HG03108 (cell line): ENCODE measurements around the gene SRRM1.
"Not testable (repeated sequence)": the region's sequence is repeated elsewhere in the genome, so short reads cannot be mapped to it uniquely, and the experiment has no call there.

Source experiments
- ATAC-seq: cut with Tn5 transposase; IDR thresholded peaks from one replicate; pipeline ENCODE4 v1.9.1; 2021; ENCODE audit warnings: moderate library complexity; ENCODE audit not compliant: unreplicated experiment

Gene SRRM1

DNA sequence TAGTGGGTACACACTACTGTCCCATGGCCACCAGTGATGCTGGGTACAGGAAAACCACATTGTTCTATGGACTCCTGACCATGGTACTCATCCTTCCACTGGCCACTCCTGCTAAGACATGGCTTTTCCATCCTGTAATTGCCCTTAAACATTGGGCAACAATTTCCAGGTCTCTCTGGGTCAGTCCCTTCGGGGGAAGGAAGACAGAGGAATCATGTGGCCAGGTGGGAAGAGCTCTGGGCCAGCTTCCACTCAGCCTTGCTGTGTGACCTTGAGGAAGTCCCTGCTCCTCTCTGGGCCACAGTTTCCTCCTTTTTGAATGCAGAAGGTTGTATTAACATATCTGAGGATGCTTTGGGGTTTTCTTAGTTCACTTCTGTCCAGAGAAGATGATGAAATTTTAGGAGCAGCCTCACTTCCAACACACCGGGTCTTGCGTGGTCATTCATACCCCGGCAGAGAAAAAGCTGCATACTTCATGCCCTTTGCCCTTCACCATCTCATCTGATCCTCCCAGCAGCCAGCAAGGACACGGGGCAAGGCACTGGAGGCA is 50.8 kb downstream of the SRRM1 start:
- no peak for ATAC-seq

DNA sequence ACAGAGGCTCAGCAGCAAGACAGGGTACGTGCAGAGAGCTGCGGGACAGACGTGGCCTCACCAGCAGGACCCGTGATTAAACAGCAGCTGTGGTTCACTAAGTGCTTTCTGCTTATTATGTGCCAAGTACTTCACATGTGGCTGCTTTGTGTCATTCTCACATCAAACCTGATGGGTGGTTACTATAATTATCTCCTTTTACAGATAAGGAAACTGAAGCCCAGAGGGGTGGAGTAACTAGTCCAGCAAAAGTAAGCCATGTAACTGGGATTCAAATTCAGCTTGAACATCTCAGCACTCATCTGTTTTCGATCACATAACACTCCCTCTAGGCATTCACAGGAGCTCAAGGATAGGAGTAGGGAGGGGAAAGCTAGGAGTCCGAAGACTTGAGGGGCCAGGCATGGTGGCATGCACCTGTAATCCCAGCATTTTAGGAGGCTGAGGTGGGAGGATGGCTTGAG is 51.3 kb downstream of the SRRM1 start:
- ATAC-seq = no peak

DNA sequence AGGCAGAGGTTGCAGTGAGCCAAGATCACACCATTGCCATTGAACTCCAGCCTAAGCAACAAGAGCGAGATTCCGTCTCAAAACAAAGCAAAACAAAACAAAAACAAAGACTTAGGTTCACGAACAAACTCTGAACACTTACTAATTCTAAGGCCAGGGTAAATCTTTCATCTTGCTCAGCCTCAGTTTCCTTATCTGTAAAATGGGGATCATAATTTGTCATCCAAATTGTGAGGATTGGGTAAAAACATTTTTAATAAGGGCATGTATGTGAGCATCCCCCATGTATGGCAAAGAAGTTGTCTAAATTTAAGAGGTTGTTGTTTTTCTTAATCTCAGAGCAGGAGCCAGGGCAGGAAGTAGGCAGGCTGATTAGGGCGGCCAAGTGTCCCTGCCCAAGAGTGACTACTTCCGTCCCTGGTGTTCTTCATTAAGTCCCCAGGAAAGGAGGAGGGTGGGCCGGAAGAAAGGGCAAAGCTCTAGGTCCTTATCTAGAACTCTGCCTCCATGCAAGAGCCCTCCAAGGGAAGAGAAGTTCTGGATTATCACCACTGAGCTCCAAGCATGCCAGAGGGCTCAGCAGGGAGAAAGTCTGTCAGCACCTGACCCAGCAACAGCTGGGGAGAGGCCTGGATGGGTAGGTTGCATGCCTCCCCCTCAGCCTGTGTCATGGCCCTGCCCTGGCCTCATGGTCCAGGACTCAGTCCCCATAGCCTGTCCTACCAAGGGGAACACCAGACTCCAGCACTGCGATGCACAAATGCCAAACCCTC is 52.3 kb downstream of the SRRM1 start:
- ATAC-seq = no peak

DNA sequence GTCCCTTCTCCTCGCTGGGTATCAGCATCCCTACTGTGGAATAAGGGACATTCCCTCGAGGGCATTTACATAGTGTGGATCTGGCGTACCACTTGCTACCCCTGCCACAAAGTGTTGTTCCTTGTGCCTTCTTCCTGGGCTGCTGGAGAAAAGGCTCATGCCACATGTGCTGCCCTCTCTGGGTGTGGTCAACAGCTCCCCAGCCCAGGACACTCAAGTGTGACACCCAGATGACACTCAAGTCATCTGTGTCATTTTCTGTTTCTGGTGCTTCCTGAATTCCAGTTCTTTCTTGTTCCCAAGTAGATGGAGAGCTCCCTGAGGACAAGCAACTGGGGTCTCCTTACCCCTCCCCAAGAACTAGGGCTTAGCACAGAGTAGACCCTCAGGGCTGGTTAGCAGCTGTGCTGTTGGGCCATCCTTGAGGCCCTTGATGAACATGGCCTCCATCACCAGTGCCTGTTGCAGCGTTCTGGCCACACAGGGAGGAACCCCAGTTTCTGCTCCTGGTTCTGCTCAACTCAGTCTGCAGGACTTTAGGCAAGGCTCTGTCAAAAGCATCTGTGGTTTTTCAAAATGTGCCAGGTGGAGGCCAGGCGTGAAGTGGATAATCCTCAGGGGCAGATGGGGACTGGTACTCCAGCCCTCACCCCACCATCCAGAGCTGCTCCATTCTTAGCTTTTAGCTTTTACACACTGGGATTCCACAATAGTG is 53.1 kb downstream of the SRRM1 start:
- ATAC-seq = no peak

DNA sequence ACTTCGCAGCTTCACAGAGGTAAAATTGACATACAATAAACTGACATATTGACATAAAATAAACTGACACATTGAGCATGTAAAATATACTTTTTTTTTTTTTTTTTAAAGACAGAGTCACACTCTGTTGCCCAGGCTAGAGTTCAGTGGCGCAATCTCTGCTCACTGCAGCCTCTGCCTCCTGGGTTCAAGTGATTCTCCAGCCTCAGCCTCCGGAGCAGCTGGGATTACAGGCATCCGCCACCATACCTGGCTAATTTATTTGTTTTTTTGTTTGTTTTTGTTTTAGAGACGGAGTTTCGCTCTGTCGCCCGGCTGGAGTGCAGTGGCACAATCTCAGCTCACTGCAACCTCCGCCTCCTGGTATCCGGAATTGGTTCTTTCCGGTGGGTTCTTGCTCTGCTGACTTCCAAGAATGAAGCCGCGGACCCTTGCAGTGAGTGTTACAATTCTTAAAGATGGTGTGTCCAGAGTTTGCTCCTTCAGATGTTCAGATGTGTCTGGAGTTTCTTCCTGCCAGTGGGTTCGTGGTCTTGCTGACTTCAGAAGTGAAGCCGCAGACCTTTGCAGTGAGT is 53.7 kb downstream of the SRRM1 start:
- no peak for ATAC-seq

DNA sequence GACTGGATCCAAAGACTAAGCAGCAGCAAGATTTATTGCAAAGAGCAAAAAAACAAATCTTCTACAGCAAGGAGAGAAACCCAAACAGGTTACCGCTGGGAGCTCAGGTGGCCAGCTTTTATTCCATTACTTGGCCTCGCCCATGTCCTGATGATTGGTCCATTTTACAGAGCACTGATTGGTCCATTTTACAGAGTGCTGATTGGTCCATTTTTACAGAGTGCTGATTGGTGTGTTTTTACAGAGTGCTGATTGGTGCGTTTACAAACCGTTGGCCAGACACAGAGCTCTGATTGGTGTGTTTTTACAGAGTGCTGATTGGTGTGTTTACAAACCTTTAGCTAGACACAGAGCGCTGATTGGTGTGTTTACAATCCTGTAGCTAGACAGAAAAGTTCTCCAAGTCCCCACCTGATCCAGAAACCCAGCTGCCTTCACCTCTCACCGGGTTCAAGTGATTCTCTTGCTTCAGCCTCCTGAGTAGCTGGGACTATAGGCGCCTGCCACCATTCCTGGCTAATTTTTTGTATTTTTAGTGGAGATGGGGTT is 54.4 kb downstream of the SRRM1 start:
- not testable (repeated sequence) for ATAC-seq

DNA sequence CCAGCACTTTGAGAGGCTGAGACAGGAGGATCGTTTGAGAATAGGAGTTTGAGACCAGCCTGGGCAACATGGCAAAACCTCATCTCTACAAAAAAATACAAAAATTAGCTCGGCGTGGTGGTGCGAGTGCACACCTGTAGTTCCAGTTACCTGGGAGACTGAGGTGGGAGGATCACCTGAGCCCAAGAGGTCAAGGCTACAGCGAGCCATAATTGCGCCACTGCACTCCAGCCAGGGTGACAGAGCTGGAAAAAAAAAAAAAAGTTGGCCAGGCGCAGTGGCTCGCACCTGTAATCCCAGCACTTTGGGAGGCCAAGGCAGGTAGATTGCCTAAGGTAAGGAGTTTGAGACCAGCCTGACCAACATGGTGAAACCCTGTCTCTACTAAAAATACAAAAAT is 55.2 kb downstream of the SRRM1 start:
- ATAC-seq = not testable (repeated sequence)

DNA sequence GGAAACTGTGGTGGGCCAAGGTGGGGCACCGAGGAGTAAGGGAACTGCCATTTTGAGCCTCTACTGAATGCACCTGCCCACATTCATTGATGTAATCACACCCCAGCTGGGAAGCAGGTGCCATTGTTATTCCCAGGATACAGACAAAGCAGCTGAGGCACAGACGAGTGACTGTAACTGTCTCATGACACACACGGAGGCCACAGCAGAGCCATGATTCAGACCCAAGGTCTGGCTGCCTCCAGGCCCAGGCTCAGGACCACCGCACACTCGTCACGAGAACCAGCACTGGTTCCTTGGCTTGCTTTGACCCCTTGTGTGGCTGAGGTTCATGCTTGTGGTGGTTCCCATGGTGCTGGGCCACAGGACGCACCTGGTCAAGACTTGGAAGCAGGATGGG is 56.5 kb downstream of the SRRM1 start:
- ATAC-seq = no peak

DNA sequence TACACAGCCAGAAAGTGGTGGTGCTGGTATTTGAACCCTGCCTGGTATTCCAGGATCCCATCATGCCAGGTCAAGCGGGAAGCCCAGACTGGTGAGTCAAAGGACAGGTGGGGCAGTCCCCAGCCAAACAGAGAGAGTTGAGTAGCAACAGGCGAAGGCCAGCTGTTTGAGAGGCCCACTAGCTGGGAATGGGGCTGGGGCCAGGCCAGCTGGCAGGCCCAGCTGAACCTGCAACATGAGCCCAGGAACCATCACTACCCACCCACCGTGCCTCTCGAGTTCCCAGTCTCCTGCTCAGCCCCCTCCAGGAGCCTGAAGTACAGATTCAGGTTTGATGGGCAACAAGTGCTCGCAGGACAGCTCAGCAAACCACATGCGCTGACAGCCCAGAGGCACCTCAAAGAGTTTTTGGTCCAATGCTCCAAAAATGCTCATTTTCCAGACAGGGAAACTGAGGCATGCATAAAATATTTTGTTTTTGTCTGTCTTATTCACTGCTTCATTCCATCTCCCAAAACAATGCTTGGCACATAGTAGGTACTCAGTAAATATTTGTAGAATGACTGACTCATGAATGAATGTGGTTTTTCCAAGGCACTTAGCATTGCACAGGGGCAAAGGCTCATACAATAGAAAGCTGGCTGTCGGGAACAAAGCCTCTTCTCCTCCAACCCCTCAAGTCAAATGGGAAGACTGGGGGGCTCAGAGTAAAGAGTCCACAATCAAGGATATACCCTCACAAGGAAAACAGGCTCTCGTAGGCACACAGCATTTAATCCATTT is 59.6 kb downstream of the SRRM1 start:
- ATAC-seq = no peak

DNA sequence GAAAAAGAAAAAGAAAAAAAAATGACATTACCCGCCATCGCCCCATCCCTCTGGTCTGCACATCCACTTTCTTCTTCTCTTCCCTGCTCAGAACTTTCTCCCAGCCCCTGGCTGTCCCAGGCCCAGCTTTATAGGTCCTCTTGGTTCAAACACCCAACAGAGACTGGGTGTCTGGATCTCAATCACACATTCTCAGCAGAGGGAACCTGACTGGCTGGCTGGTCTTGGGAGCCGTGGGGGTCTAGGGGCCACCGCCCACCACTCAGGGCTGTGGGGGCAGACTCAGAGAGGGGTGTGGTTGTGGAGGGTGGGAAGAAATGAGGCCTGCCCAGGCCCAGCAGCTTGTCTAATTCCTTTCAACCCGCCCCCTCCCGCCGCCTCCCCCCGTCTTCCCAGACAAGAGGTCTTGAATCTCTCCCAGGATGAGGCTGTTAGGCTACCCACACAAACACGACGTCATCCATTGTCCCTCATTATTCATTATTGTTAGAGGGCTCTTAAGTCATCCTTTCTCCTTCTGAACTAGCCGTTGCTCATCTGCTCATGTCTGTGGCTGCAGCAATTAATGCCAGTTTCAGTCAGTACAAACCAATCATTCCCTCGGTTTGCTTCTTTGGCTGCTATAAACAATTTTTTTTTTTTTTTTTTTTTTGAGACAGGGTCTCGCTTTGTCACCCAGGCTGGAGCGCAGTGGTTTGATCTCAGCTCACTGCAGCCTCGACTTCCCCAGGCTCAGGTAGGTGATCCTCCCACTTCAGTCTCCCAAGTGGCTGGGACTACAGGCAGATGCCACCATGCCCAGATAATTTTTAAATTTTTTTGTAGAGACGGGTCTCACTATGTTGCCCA is 61.5 kb downstream of the SRRM1 start:
- ATAC-seq = no peak

DNA sequence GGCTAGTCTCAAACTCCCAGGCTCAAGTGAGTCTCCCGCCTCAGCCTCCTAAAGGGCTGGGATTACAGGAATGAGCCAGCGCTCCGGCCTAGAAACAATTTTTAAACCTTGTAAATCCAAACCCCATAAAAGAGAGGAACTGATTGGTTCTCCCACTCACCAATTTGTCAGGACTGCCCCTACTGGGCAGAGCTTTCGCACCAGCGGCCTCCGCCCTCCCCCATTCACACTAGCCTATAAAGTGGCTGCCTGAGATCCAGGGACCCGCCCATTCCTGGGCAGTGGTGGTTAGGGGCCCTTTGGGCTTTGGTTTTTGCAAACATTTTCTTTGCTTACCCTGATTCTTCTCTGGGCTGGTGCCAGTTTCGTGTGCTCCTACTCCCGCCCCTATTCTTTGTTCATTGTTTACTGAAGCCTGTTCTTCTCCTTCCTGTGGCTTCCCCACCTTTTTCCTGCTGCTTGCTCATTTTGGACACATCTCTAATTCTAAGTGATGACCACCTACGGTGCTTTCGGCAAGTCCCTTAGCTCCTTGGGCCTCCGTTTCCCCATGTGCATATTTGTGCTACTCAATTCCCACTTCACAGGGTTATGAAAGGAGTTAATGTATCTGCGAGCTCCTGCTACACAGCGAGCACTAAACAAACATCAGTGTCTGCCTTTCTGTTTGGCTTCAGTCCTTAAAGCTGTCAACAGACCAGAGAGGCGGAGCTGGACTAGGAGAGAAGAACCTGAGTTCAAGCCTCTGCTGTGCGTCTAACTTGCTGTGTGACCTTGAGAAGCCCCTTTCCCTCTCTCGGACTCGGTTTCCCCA is 62.4 kb downstream of the SRRM1 start:
- ATAC-seq = peak; percentile 69

DNA sequence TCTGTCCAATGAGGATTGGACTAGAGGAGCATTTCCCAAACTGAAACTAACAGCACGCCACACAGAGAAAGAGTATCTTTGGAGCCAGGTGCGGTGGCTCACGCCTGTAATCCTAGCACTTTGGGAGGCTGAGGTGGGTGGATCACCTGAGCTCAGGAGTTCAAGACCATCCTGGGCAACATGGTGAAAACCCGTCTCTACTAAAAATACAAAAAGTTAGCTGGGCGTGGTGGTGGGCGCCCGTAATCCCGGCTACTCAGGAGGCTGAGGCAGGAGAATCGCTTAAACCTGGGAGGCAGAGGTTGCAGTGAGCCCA is 62.9 kb downstream of the SRRM1 start:
- not testable (repeated sequence) for ATAC-seq

DNA sequence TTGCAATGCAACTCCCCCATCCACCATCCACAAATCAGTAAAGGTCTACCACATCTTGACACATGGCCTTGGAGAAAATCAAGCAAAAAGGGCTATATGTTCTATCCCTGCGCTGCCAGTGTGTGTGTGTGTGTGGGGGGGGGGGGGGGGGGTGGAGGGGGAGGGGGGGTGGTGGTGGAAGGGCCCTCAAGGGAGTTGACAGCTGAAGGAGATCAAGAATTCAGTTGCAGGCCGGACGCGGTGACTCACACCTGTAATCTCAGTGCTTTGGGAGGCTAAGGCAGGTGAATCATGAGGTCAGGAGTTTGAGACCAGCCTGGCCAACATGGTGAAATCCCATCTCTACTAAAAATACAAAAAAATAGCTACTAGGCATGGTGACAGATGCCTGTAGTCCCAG is 64.6 kb downstream of the SRRM1 start:
- ATAC-seq = no peak

DNA sequence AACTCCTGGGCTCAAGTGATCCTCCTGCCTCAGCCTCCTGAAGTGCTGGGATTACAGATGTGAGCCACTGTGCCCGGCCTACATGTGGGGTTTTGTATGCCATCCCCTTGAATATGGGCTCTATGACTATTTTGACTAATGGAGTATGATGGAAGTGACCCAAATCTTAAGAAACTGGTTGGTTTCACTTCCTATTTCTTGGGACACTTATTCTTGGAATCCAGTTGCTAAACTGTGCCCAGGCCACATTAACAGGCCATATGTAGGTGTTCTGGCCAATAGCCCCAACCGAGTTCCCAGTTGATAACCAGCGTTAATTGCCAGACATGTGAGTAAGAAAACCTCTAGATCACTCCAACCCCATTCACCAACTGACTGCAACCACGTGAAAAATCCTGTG is 65.8 kb downstream of the SRRM1 start:
- ATAC-seq = no peak

DNA sequence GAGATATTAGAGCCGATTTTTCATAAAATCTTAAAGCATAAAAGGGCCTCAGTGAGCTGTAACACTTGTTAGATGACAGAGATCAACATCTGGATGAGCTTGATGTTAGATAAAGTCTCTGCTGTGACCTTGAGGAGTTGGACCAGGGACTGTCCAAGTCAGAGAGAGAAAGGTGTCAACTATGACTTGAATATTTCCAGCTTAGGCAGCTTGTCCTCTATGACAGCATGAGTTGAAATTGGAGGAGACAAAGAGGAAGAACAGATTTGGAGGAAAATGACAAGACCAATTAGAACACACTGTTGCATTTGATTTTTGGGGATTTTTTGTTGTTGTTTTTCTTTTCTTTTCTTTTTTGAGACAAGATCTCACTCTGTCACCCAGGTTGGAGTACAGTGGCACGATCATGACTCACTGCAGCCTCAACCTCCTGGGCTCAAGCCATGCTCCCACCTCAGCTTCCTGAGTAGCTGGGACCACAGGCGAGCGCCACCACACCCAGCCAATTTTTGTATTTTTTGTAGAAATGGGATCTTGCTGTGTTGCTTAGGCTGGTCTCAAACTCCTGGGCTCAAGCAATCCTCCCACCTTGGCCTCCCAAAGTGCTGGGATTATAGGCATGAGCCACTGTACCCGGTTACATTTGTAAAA is 66.8 kb downstream of the SRRM1 start:
- ATAC-seq = no peak

DNA sequence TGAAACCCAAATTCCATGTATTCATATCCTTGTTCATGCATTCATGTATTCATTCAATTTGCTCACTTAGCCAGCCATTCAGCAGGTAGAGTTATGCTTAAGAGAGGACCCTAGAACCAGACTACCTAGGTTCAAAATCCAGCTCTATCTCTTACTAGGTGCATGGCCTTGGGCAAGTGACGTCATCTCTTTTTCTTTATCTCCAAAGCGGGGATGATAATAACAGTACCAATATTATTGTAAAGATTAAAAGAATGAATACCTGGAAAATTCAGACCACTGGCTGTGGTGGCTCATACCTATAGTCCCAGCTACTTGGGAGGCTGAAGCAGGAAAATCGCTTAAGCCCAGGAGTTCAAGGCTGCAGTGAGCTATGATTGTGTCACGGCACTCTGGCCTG is 68.2 kb downstream of the SRRM1 start:
- no peak for ATAC-seq

DNA sequence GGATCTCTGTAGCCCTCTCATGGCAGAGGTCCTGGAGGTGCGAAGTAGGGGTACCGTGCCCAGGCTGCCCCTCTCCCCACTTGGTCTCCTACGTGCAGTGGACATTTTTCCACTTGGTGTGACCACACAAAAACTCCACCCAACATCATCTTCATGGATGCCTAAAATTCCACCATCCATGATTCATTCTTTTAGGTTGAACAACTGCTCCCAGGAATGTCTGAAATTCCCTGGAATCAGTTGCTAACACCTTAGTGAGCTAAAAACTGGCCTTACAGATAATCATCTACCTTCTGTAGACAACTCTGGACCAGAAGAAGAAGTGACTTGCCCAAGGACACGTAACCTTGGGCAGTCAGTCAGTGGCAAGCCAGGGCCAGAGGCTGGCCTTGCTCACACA is 70.1 kb downstream of the SRRM1 start:
- ATAC-seq = no peak

DNA sequence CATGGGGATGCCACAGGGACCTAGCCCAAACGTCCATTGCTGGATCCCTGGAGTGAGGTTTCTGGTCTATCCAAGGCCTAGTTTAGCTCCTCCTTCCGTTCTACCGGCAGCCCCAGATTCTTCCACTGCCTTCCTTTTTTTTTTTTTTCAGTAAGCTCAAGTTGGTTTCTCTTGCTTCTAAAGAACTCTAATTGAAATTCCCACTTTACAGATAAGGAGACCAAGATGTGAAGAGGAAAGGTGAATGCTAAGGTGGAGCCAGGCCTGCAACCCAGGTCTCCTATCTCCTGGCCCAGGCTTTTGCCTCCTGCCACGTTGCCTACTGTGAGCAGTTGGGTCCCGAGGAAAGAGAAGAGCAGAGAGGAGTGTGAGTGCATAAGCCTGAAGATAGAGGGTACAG is 70.6 kb downstream of the SRRM1 start:
- no peak for ATAC-seq
